Ishikawa (cell line): ENCODE measurements around the gene DHRS12.

Experiments
- CEBPB ChIP-seq: IDR thresholded peaks from 2 replicates; pipeline ENCODE4 v1.6.1; 2012
- CREB1 ChIP-seq: IDR thresholded peaks from 2 replicates; pipeline ENCODE4 v1.6.1; 2012; ENCODE audit warnings: low read depth
- EGR1 ChIP-seq: IDR thresholded peaks from 2 replicates; pipeline ENCODE4 v1.6.1; 2012
- EP300 ChIP-seq: IDR thresholded peaks from 2 replicates; pipeline ENCODE4 v1.6.1; 2012; ENCODE audit warnings: borderline replicate concordance
- FOXM1 ChIP-seq: IDR thresholded peaks from 2 replicates; pipeline ENCODE4 v1.6.1; 2012; ENCODE audit warnings: low read depth, borderline replicate concordance
- NFIC ChIP-seq: IDR thresholded peaks from 2 replicates; pipeline ENCODE4 v1.6.1; 2012
- RAD21 ChIP-seq: IDR thresholded peaks from 2 replicates; pipeline ENCODE4 v1.6.1; 2012; ENCODE audit warnings: low read depth
- TAF1 ChIP-seq: IDR thresholded peaks from 2 replicates; pipeline ENCODE4 v1.6.1; 2012; ENCODE audit warnings: low read depth, mild to moderate bottlenecking
- TCF12 ChIP-seq: IDR thresholded peaks from 2 replicates; pipeline ENCODE4 v1.6.1; 2012; ENCODE audit warnings: low read depth
- TEAD4 ChIP-seq: IDR thresholded peaks from 2 replicates; pipeline ENCODE4 v1.6.1; 2012
- YY1 ChIP-seq: IDR thresholded peaks from 2 replicates; pipeline ENCODE4 v1.6.1; 2012; ENCODE audit warnings: low read depth
- ZBTB7A ChIP-seq: IDR thresholded peaks from 2 replicates; pipeline ENCODE4 v1.6.1; 2012; ENCODE audit warnings: low read depth
- TF ChIP-seq, protein P1 (sequence below): IDR thresholded peaks from 2 replicates; pipeline ENCODE4 v1.6.1; 2012
- TF ChIP-seq, protein P2 (sequence below): IDR thresholded peaks from 2 replicates; pipeline ENCODE4 v1.6.1; 2012; ENCODE audit warnings: low read depth, mild to moderate bottlenecking
- TF ChIP-seq, protein P3 (sequence below): IDR thresholded peaks from 2 replicates; pipeline ENCODE4 v1.6.1; 2012

The DHRS12 gene

DNA sequence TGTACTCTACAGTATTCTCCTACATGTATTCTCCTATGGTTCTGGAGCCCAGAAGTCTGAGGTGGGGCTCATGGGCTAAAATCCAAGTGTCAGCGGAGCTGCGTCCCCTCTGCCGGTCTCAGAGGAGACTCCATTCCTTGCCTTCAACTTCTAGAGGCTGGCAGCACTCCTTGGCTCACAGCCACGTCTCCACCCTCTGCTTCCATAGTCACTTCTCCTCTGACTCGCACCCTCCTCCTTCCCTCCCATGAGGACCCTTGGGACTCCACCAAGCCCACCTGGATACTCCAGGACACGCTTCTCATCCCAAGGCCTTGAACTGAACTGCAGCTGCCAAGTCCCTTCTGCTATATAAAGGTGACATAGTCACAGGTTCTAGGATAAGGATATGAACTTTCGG lies 27.8 kb downstream of the DHRS12 start:
- TF ChIP-seq ZBTB7A, result no peak
- TF ChIP-seq YY1, result no peak
- TF ChIP-seq CREB1, result no peak

DNA sequence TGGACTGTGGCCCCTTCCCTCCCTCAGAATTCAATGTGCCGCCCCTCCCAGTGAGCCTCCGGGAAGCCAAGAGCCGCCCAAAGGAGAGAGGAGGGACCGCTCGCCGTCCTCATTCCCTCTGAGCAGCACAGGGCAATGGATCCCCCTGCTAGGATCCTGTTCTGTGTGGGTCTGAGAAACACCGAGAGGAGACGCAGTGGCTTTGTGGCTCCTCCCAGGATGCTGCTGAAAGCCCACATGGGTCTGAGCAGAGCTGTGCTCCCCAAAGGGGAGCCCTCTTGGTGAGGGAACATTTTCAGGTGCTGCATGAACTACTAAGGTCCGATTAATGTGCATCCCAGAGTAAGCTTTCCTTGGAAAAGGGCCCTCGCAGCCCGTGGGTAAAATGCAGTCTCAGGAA lies 30.4 kb downstream of the DHRS12 start:
- no peak for TF ChIP-seq TEAD4
- TF ChIP-seq TCF12, result no peak
- TF ChIP-seq CEBPB, result no peak
- TF ChIP-seq, protein P1, sequence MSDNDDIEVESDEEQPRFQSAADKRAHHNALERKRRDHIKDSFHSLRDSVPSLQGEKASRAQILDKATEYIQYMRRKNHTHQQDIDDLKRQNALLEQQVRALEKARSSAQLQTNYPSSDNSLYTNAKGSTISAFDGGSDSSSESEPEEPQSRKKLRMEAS, result no peak
- no peak for TF ChIP-seq NFIC
- TF ChIP-seq YY1, result no peak
- TF ChIP-seq, protein P2, sequence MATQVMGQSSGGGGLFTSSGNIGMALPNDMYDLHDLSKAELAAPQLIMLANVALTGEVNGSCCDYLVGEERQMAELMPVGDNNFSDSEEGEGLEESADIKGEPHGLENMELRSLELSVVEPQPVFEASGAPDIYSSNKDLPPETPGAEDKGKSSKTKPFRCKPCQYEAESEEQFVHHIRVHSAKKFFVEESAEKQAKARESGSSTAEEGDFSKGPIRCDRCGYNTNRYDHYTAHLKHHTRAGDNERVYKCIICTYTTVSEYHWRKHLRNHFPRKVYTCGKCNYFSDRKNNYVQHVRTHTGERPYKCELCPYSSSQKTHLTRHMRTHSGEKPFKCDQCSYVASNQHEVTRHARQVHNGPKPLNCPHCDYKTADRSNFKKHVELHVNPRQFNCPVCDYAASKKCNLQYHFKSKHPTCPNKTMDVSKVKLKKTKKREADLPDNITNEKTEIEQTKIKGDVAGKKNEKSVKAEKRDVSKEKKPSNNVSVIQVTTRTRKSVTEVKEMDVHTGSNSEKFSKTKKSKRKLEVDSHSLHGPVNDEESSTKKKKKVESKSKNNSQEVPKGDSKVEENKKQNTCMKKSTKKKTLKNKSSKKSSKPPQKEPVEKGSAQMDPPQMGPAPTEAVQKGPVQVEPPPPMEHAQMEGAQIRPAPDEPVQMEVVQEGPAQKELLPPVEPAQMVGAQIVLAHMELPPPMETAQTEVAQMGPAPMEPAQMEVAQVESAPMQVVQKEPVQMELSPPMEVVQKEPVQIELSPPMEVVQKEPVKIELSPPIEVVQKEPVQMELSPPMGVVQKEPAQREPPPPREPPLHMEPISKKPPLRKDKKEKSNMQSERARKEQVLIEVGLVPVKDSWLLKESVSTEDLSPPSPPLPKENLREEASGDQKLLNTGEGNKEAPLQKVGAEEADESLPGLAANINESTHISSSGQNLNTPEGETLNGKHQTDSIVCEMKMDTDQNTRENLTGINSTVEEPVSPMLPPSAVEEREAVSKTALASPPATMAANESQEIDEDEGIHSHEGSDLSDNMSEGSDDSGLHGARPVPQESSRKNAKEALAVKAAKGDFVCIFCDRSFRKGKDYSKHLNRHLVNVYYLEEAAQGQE, result no peak
- TF ChIP-seq FOXM1, result no peak
- no peak for TF ChIP-seq TAF1
- TF ChIP-seq EP300, result no peak
- no peak for TF ChIP-seq ZBTB7A
- TF ChIP-seq, protein P3, sequence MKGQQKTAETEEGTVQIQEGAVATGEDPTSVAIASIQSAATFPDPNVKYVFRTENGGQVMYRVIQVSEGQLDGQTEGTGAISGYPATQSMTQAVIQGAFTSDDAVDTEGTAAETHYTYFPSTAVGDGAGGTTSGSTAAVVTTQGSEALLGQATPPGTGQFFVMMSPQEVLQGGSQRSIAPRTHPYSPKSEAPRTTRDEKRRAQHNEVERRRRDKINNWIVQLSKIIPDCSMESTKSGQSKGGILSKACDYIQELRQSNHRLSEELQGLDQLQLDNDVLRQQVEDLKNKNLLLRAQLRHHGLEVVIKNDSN, result no peak
- no peak for TF ChIP-seq CREB1
- TF ChIP-seq EGR1, result no peak
- TF ChIP-seq RAD21, result no peak

DNA sequence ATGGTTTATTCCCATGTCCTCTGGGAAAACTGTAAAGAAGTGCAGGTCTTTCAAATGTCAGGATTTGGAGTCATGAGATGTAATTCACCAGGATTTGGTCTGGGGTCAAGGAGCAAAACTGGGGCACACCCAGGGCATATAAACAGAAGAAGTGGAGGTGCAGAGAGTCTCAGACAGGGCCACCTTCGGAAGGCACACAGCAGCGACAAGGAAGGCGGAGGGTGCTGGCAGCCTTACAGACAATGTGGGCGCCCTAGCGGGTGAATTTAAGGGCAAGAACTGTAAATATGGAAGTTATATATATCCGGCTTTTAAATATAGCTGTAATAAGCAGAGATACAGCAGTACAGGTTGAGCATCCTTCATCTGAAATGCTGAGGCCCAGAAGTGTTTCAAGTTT lies 31.2 kb downstream of the DHRS12 start:
- TF ChIP-seq EGR1 (no peak), ZBTB7A (no peak), FOXM1 (no peak), NFIC (no peak), TCF12 (no peak), RAD21 (no peak), CREB1 (no peak), TEAD4 (no peak)
- TF ChIP-seq, protein P3, result no peak
- TF ChIP-seq, protein P1, result no peak
- TF ChIP-seq, protein P2, result no peak

DNA sequence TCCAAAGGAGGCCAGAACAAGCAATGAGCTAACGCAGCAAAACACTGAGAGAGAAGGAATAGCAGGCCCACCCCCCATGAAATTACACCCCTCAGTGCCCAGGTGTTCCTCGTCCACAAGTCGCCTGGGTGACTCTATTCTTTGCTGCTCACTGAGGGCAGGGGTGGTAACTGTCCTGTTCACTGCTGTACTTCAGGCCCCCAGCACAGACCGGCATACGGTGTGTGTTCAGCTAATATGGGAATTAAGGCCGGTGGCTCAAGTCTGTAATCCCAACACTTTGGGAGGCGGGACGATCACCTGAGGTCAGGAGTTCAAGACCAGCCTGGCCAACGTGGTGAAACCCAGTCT lies 31.9 kb downstream of the DHRS12 start:
- TF ChIP-seq YY1 (no peak), NFIC (no peak), TEAD4 (no peak), EP300 (no peak), EGR1 (no peak), TAF1 (no peak), RAD21 (no peak), ZBTB7A (no peak), FOXM1 (no peak), TCF12 (no peak)
- TF ChIP-seq, protein P2, result no peak
- TF ChIP-seq, protein P1, result no peak
- TF ChIP-seq, protein P3, result no peak
